G401 (cell line): Measurements from ENCODE around the gene SNAPC4. TPM values are rescaled to one million over a fixed set of nuclear protein-coding genes. Genes with fewer than 3 reads are reported as not detected.

Source experiments
- total RNA-seq: library from RNA; depleted of rRNA; stranded (reverse); fragments of >200 nt; shearing (Covaris generic); gene quantifications from 2 replicates; pipeline ENCODE4 v1.2.3, GENCODE V29; 2014; rRNA removed

Gene SNAPC4
- total RNA-seq, 1 experiment from 2014 or later: 12.4 TPM

Other genes with a start within 250 kb of the SNAPC4 start
- not detected in 2 replicates for gene LHX3, start 195.0 kb downstream of the SNAPC4 start, total RNA-seq
- gene QSOX2, start 154.4 kb downstream of the SNAPC4 start, total RNA-seq: 9.0 and 13.7 TPM in 2 replicates
- gene CCDC187, start 96.1 kb downstream of the SNAPC4 start, total RNA-seq: 0.55 and 0.61 TPM in 2 replicates
- gene GPSM1, start 72.6 kb downstream of the SNAPC4 start, total RNA-seq: 49.1 and 50.3 TPM in 2 replicates
- 34.2 and 70.6 TPM in 2 replicates for gene DNLZ, start 36.4 kb downstream of the SNAPC4 start, total RNA-seq
- 0.25 and 0.98 TPM in 2 replicates for gene CARD9, start 26.5 kb downstream of the SNAPC4 start, total RNA-seq
- 85.0 and 97.9 TPM in 2 replicates for gene ENTR1, start 10.4 kb upstream of the SNAPC4 start, total RNA-seq
- gene PMPCA, start 10.5 kb upstream of the SNAPC4 start, total RNA-seq: 129 and 146 TPM in 2 replicates
- gene INPP5E, start 39.7 kb upstream of the SNAPC4 start, total RNA-seq: 6.1 and 11.8 TPM in 2 replicates
- gene SEC16A, start 82.9 kb upstream of the SNAPC4 start, total RNA-seq: 4.1 and 7.2 TPM in 2 replicates
- 10.9 and 13.8 TPM in 2 replicates for gene NOTCH1, start 145.9 kb upstream of the SNAPC4 start, total RNA-seq